HG03097 (cell line): Measurements from ENCODE around the gene TMEM41B.
"Not testable (repeated sequence)": the region's sequence is repeated elsewhere in the genome, so short reads cannot be mapped to it uniquely, and the experiment has no call there.

Source experiments
- ATAC-seq: cut with Tn5 transposase; IDR thresholded peaks from one replicate; pipeline ENCODE4 v1.9.1; 2021; ENCODE audit not compliant: unreplicated experiment, low FRiP score

Gene TMEM41B

GRCh38 chr11:9314291-9315077 is at the start of gene TMEM41B:
Gene TMEM41B (minus strand): TSS chr11:9314593. CDS start chr11:9314441, 152 bp downstream.
- peak; percentile 98 for ATAC-seq

GRCh38 chr11:9362393-9362863 is 48.0 kb upstream of the TMEM41B start:
- no peak for ATAC-seq

GRCh38 chr11:9360862-9361622 is 46.6 kb upstream of the TMEM41B start:
- not testable (repeated sequence) for ATAC-seq

- ATAC-seq: no peak
These were observed 42.6 kb upstream of the TMEM41B start for GRCh38 chr11:9357041-9357440.

- ATAC-seq: no peak
These were observed 37.0 kb upstream of the TMEM41B start for GRCh38 chr11:9351321-9351881.

GRCh38 chr11:9347779-9348178 is 33.4 kb upstream of the TMEM41B start:
- ATAC-seq: not testable (repeated sequence)

- no peak for ATAC-seq
These were observed 32.7 kb upstream of the TMEM41B start for GRCh38 chr11:9347100-9347499.

- no peak for ATAC-seq
These were observed 29.8 kb upstream of the TMEM41B start for GRCh38 chr11:9344061-9344680.

- ATAC-seq: no peak
These were observed 27.3 kb upstream of the TMEM41B start for GRCh38 chr11:9341638-9342178.

GRCh38 chr11:9332655-9333054 is 18.3 kb upstream of the TMEM41B start:
- ATAC-seq: no peak

GRCh38 chr11:9330387-9331384 is 16.3 kb upstream of the TMEM41B start:
- no peak for ATAC-seq

- ATAC-seq: no peak
These were observed 5.7 kb upstream of the TMEM41B start for GRCh38 chr11:9320047-9320446.

GRCh38 chr11:9319377-9320001 is 5.1 kb upstream of the TMEM41B start:
- not testable (repeated sequence) for ATAC-seq

- not testable (repeated sequence) for ATAC-seq
These were observed 4.3 kb upstream of the TMEM41B start for GRCh38 chr11:9318442-9319376.

- ATAC-seq: no peak
These were observed 1.9 kb upstream of the TMEM41B start for GRCh38 chr11:9316334-9316733.

- no peak for ATAC-seq
These were observed 790 bp upstream of the TMEM41B start for GRCh38 chr11:9315078-9315688.

GRCh38 chr11:9313648-9314290 is 624 bp downstream of the TMEM41B start:
- ATAC-seq: peak; percentile 7
